HG03469 (cell line): ENCODE measurements around the gene FDXR.

Experiments used
- ATAC-seq: cut with Tn5 transposase; IDR thresholded peaks from one replicate; pipeline ENCODE4 v1.9.1; 2021; ENCODE audit warnings: mild to moderate bottlenecking, moderate library complexity, moderate number of reproducible peaks; ENCODE audit not compliant: unreplicated experiment

FDXR gene

DNA sequence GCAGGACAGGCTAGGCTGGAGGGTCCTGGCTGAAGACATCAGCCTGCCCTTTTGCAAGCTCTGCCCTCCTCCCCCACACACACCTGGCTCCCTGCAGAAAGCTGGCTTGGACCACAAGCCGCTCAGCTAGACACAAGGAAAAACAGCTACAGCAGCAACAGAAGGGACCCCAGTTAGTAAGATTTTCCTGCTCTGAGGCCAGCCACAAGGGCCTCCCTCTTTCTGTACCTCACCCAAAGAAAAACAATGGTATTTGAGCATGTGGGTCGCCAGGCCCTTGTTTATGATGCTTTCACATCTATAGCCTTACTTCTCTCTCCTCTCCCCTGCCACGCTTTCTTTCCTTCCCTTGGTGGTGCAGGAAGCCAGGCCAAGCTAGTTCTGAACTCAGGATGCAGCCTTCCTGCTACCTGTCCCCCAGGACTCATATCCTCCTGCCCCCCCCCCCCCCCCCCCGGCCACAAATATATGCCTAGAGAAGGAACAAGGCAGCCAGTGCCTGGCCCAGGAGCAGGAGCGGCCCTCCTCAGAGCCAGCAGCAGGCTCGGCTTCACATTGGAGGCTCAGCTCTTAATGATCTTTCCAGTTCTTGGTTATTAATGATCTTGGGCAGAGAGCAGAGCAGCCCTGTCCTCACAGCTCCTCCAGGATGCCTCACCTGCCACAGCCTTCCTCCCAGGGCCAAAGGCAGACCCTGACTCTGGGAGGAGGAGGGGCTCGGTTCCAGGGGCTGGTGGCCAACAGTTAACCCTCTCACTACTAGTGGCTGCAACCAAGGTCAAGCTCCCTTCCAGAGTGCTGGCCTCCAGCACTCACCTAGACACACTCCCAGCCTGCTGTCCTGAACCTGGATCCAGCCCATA is 32.6 kb downstream of the FDXR start:
- ATAC-seq = no peak

DNA sequence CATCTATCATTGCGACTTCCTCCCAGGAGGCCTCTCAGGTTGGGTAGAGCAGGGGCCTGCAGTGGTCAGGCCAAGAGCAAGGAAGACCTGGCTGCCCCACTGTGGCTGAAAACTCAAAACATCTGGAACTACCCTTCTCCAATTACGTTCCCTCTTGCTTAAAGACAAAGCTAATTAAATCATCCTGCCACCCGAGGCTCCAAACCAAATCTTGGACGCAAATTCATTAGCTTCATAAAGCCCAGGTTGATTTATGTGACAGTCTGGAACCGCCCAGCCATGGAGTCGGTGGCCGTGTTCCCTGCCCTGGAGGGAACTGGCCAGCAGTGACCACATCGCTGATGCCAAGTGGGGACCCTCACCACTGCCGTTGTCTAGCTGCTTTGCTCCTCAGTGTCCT is 34.5 kb downstream of the FDXR start:
- ATAC-seq = no peak

DNA sequence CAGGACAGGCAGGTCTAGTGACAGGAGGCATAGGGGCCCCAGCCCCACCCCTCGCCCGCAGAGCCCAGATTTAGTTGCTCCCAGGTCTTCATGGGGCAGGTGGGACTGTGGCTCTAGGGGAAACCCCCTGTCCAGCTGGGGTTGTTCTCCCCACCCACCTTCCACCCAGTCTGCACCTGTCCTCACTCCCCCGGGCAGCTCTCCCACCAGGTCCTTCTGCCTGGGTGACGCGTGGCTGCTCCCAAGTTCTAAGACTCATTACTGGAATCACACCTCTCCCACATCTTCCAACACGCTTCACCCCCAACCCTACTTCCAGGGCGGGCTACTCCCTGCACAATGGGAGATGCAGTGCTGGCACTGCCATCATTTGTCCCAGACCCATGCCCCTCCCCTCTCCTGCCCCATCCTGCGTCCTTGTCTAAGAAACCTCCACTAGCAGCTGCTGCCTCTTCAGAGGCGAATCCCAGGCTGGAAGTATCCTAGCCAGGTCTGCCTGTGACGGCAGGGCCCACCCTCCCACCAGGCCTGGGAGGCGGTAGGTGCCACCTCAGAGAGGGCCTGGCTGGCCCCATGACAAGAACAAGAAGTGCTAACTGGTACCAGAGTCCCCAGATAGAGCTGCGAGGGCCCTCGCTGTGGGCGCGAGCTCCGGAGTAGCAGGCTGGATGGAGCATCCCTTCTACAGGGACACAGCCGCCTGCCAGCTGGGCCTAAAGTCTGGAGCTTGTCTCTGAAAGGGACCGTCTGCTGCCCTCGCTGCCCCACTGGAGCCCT is 35.9 kb downstream of the FDXR start:
- ATAC-seq = no peak

DNA sequence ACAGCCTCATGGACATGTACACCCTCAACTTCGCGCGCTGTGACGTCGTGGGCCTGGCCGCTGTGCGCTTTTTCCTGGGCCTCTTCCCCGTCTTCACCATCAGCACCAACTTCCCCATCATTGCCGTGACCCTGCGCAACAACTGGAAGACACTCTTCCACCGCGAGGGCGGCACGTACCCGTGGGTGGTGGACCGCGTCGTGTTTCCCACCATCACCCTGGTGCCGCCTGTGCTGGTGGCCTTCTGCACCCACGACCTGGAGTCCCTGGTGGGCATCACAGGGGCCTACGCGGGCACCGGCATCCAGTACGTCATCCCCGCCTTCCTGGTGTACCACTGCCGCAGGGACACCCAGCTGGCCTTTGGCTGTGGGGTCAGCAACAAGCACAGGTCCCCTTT is 36.6 kb downstream of the FDXR start:
- ATAC-seq = no peak

- no peak for ATAC-seq
Measured at GRCh38 chr17:74833501-74834377, 39.1 kb downstream of the FDXR start.

DNA sequence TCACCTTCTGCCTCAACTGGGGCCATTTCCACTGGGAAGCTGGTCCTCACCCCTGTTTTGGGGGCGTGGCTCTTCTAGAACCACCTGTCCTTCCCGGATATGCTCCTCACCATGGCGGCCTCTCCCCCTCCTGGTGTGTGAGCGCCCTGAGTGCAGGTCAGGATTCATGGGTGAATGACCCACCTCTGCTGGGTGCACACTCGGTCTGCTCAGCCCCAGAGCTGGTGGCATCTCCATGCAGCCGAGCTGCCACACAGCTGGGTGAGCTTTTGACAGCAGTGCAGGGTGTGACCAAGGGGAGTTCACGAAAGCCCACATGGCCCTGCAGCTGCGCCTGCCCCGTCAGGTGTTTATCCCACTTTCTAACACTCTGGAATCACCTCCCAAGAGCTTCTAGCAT is 40.4 kb downstream of the FDXR start:
- ATAC-seq = no peak

DNA sequence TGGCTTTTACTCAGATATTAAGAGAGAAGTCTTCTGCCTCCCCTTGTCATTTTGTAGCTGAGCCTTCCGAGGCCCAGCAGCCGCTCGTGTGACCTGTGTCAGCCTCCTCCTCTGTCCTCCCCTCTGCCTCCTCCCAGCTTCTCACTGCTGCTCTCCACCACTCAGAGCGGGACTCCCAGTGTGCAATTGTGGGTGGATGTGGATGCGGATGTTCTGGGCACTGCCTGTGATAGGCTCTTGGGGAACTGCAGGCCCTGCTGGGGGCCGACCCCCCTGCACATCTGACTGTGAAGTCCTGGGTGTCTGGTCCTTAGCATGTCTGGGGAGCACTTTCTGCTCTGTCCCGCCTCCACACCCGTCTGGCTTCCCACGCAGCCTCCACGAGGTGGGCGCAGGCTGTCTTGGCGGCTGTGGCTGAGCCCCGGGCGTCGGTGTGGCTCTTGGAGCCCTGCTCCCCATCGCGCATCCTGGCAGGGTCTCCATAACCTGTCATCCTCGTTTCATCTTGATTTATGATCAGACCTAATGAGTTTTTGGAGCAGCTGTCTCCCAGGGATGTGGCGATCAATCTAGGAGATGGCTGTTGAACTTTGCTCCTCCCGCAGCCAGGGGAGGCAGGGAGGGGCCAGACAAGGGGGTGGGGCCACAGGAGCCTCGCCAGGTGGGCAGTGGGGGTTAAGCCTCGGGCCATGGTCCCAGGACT is 41.2 kb downstream of the FDXR start:
- no peak for ATAC-seq

GRCh38 chr17:74830861-74831260 is 41.9 kb downstream of the FDXR start:
- ATAC-seq = no peak

DNA sequence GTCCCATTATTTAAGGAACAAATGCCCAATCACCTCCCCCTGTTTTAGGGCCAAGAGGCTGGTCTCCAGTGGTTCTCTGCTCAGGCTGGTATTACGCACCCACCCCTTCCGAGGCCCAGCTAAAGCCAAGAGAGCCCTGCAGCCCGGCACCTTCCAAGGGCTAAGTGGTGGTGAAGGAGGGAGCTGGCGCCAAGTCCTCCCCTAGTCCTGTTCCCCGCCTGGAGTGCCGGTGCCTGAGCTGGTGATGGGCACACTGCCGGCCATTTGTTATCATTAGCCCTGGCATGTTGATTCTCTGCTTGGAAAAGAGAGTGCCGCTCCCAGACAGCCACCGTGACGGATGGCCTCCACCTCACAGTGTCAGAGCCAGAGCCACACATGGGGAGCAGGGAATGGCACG is 45.0 kb downstream of the FDXR start:
- no peak for ATAC-seq

DNA sequence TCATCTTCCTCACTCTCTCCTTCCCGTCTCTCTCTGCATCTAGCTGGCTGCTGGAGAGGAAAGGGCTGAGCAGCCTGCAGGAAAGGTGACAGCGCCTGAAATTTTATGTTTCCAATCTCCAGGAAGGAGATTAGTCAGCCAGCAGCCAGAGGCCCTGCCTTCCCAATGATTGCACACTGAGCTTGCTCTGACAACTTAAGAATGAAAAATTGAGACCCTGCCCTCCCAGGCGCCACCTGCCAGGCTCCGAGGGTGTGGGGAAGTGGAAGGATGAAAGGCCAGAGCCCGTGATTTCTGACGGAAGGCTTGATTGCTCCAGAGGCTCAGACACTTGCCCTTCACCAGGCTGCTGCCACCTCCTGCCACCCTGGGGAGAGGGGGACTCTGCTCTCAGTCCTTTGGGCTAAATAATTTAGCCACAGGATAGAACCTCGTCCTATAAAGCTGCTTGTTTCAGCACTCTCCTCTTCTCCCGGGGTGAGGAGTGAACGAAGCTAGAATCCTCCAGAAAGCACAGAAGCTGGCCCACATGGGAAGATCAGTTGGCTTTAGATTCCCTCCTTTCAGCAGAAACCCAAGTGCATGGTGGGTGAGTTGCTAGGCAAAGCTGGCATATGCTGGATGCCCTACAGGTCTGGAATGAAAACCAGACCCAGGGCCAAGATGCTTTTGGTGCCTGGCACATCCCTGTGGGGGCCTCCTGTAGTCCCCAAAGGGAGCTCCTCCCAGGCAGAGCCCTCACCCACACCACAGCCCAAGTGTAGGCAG is 46.7 kb downstream of the FDXR start:
- no peak for ATAC-seq

GRCh38 chr17:74824961-74825627 is 47.7 kb downstream of the FDXR start:
- no peak for ATAC-seq

DNA sequence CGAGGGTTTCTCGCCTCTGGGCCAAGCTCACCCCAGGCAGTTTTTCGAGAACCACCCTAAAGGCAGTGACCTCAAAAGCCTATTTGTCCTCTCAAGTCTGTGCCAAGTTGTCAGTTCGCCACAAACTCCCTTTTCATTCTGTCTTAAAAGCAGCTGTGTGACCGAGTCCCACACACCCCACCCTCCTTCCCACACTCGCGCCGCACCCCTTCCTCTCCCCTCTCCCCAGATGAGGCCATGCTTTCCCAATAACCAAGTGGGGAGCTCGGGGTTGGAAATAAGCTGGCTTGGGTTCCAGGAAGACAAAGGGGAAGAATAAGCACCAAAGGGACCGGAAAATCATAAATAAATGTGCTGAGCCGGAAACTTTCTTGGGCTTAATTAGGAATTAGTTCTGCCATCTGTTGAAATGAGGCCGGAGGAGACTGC is 49.8 kb downstream of the FDXR start:
- ATAC-seq = no peak

DNA sequence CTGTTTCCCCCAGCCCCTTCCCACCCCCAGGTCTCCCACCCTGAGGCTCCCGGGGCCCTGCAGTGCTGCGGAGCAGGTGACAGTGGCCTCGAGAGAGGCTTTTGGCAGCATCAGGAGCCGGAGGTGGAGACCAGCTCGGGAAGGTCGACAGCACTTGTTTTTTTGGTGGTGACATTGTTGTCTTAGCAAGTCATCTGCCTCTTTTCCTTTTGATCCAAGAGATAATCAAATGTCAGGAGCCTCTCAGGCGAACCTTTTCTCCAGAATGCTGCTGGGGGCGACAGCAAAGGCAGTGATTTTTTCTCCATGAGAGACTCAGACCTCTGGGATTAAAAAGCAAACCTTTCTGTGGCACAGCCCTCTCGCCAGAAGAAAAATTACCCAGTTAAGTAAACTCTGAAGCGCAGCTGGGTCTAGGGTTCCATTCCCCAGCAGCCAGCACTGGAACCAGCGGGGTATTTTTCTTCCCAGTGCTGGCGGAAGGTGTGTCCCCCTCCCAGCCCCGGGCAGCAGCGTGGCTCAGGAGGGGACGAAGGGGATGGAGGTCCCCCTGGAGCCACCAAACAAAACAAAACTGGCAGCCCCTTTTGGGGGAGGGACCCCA is 50.4 kb downstream of the FDXR start:
- ATAC-seq = no peak

DNA sequence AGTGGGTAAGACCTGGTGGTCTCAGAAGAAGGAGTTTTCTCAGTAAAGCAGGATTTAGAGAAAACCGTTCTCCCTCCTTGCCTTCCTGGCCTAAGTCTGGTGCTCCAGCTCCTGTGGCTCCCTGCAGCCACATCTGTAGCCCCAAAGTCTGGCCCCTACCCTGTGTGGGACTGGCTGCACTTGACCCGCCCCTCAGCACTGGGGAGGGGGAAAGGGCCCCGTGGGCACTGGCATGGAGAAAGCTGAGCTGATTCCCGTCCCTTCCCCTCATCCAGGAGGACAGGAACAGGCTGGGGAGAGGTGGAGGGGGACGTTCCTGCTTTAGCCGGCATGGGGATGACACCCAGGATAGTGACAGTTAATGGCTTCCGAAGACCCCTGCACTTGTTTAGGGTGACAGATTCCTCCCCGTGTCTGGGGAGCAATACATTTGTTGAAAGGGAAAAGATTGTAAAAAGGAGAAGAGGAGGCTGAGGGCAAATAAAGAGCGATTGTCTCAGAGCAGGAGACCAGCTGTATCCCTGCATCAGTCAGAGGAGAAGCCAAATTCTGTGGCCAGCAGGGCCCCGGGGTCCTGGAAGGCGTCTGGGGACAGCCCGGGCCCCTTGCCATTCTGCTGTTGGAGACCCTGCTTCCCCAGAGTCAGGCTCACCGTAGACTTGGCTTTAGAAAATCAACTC is 51.0 kb downstream of the FDXR start:
- ATAC-seq = no peak

GRCh38 chr17:74819801-74820436 is 52.9 kb downstream of the FDXR start:
- no peak for ATAC-seq

GRCh38 chr17:74818291-74818938 is 54.4 kb downstream of the FDXR start:
- no peak for ATAC-seq

GRCh38 chr17:74816905-74817620 is 55.7 kb downstream of the FDXR start:
- no peak for ATAC-seq
